HS-27A (cell line): Measurements from ENCODE around the gene CPXM1.

ENCODE experiments used
- DNase-seq: peaks from one replicate; pipeline ENCODE4 v3.0.0-alpha.2; 2012; ENCODE audit warnings: low read depth, missing footprints

Gene CPXM1

GRCh38 chr20:2748551-2749342, 51.7 kb downstream of the CPXM1 start:
- DNase-seq = no peak

- DNase-seq = no peak
Measured at GRCh38 chr20:2747676-2748235, 52.7 kb downstream of the CPXM1 start.

GRCh38 chr20:2746636-2747265, 53.7 kb downstream of the CPXM1 start:
- DNase-seq = no peak

- no peak for DNase-seq
Measured at GRCh38 chr20:2745936-2746635, 54.3 kb downstream of the CPXM1 start.

GRCh38 chr20:2745060-2745910, 55.1 kb downstream of the CPXM1 start:
- no peak for DNase-seq
